ENCODE measurements around the gene AIG1.

The AIG1 gene

GRCh38 chr6:143321491-143322086 is 260.9 kb downstream of the AIG1 start:
- Mint-ChIP-seq H3K27ac (no peak overlapping the region), H3K4me3 (no peak overlapping the region), H3K4me1 (no peaks in the 10 kb centered on the region), H3K36me3 (no peaks in the 10 kb centered on the region), H3K9me3 (peaks cover 3% of the 10 kb centered on the region)
- no peak for ATAC-seq
- no peak for DNase-seq (ENCODE audit: low spot score in 2 of 2)

- H3K9me3 Mint-ChIP-seq: peaks cover 2% of the 10 kb centered on the region
- no peaks in the 10 kb centered on the region for H3K36me3 Mint-ChIP-seq
- H3K4me1 Mint-ChIP-seq: no peaks in the 10 kb centered on the region
- DNase-seq (ENCODE audit: low spot score in 2 of 2) (no peak), ATAC-seq (no peak)
- H3K27ac Mint-ChIP-seq: no peak overlapping the region
- H3K4me3 Mint-ChIP-seq: no peak overlapping the region
These were observed 261.7 kb downstream of the AIG1 start for GRCh38 chr6:143322386-143322785.

GRCh38 chr6:143323729-143324470 is 263.2 kb downstream of the AIG1 start:
- Mint-ChIP-seq H3K9me3 (peaks cover 2% of the 10 kb centered on the region), H3K27ac (no peak overlapping the region), H3K4me1 (no peaks in the 10 kb centered on the region), H3K4me3 (no peak overlapping the region), H3K36me3 (no peaks in the 10 kb centered on the region)
- DNase-seq (ENCODE audit: low spot score in 2 of 2) (no peak), ATAC-seq (no peak)

GRCh38 chr6:143325379-143326140 is 264.9 kb downstream of the AIG1 start:
- no peak for DNase-seq (ENCODE audit: low spot score in 2 of 2)
- no peak overlapping the region for H3K27ac Mint-ChIP-seq

GRCh38 chr6:143328876-143329275 is 268.2 kb downstream of the AIG1 start:
- Mint-ChIP-seq H3K4me1 (no peaks in the 10 kb centered on the region), H3K9me3 (no peaks in the 10 kb centered on the region), H3K4me3 (no peak overlapping the region), H3K27ac (no peak overlapping the region), H3K36me3 (no peaks in the 10 kb centered on the region)
- ATAC-seq: no peak
- no peak for DNase-seq (ENCODE audit: low spot score in 2 of 2)

More at GRCh38 chr6:143325379-143326140, 264.9 kb downstream of the AIG1 start:
- no peak overlapping the region for H3K4me3 Mint-ChIP-seq
- no peaks in the 10 kb centered on the region for H3K4me1 Mint-ChIP-seq
- H3K9me3 Mint-ChIP-seq: no peaks in the 10 kb centered on the region
- H3K36me3 Mint-ChIP-seq: no peaks in the 10 kb centered on the region
- no peak for ATAC-seq

- Mint-ChIP-seq H3K27ac (no peak overlapping the region), H3K9me3 (no peaks in the 10 kb centered on the region), H3K4me1 (no peaks in the 10 kb centered on the region), H3K36me3 (no peaks in the 10 kb centered on the region), H3K4me3 (no peak overlapping the region)
- DNase-seq (ENCODE audit: low spot score in 2 of 2) (no peak), ATAC-seq (no peak)
These were observed 268.6 kb downstream of the AIG1 start for GRCh38 chr6:143329323-143329722.

GRCh38 chr6:143331362-143331761 is 270.7 kb downstream of the AIG1 start:
- Mint-ChIP-seq H3K27ac (no peak overlapping the region), H3K9me3 (no peaks in the 10 kb centered on the region), H3K36me3 (no peaks in the 10 kb centered on the region), H3K4me1 (peaks cover under 1% of the 10 kb centered on the region), H3K4me3 (no peak overlapping the region)
- DNase-seq (ENCODE audit: low spot score in 2 of 2): no peak
- ATAC-seq: no peak

GRCh38 chr6:143332153-143332845 is 271.6 kb downstream of the AIG1 start:
- ATAC-seq: no peak
- peaks cover 7% of the 10 kb centered on the region for H3K4me1 Mint-ChIP-seq

GRCh38 chr6:143333081-143333480 is 272.4 kb downstream of the AIG1 start:
- no peak for ATAC-seq
- H3K36me3 Mint-ChIP-seq: no peaks in the 10 kb centered on the region

More at GRCh38 chr6:143332153-143332845, 271.6 kb downstream of the AIG1 start:
- Mint-ChIP-seq H3K9me3 (no peaks in the 10 kb centered on the region), H3K4me3 (no peak overlapping the region), H3K36me3 (no peaks in the 10 kb centered on the region), H3K27ac (no peak overlapping the region)
- DNase-seq (ENCODE audit: low spot score in 2 of 2): no peak

GRCh38 chr6:143333749-143334520 is 273.2 kb downstream of the AIG1 start:
- Mint-ChIP-seq H3K27ac (no peak overlapping the region), H3K4me1 (peaks cover 7% of the 10 kb centered on the region), H3K9me3 (no peaks in the 10 kb centered on the region), H3K4me3 (no peak overlapping the region), H3K36me3 (no peaks in the 10 kb centered on the region)
- DNase-seq (ENCODE audit: low spot score in 2 of 2) (no peak), ATAC-seq (no peak)

More at GRCh38 chr6:143333081-143333480, 272.4 kb downstream of the AIG1 start:
- Mint-ChIP-seq H3K9me3 (no peaks in the 10 kb centered on the region), H3K4me3 (no peak overlapping the region), H3K4me1 (peaks cover 7% of the 10 kb centered on the region), H3K27ac (no peak overlapping the region)
- DNase-seq (ENCODE audit: low spot score in 2 of 2): no peak

GRCh38 chr6:143335865-143336264 is 275.2 kb downstream of the AIG1 start:
- no peak overlapping the region for H3K27ac Mint-ChIP-seq

GRCh38 chr6:143336446-143337152 is 275.9 kb downstream of the AIG1 start:
- no peak for DNase-seq (ENCODE audit: low spot score in 2 of 2)
- Mint-ChIP-seq H3K36me3 (no peaks in the 10 kb centered on the region), H3K4me1 (peaks cover 7% of the 10 kb centered on the region), H3K4me3 (no peak overlapping the region), H3K27ac (no peak overlapping the region), H3K9me3 (no peaks in the 10 kb centered on the region)
- ATAC-seq: peak; percentile 48

More at GRCh38 chr6:143335865-143336264, 275.2 kb downstream of the AIG1 start:
- Mint-ChIP-seq H3K4me1 (peaks cover 7% of the 10 kb centered on the region), H3K36me3 (no peaks in the 10 kb centered on the region), H3K9me3 (no peaks in the 10 kb centered on the region), H3K4me3 (no peak overlapping the region)
- ATAC-seq: no peak
- no peak for DNase-seq (ENCODE audit: low spot score in 2 of 2)

GRCh38 chr6:143337201-143337949 is 276.7 kb downstream of the AIG1 start:
- peak; percentile 42 to 72 for DNase-seq (ENCODE audit: low spot score in 2 of 2)
- peak; percentile 69 for ATAC-seq
- Mint-ChIP-seq H3K4me1 (peaks cover 7% of the 10 kb centered on the region), H3K4me3 (no peak overlapping the region), H3K36me3 (no peaks in the 10 kb centered on the region), H3K27ac (no peak overlapping the region), H3K9me3 (no peaks in the 10 kb centered on the region)

All from stimulated activated effector memory CD8-positive, alpha-beta T cell treated with anti-CD3 and anti-CD28 coated beads, Interleukin-12 subunit alpha, Interleukin-12 subunit beta, amount 100 ng/mL, for 72 hours (primary cell).